Stimulated activated CD8-positive, alpha-beta memory T cell treated with anti-CD3 and anti-CD28 coated beads, Interleukin-2, amount 100 ng/mL, for 48 hours (primary cell): Measurements from ENCODE around the gene FLNB.

Experiments used
- DNase-seq, 2 donors: peaks; one replicate each; pipeline ENCODE4 v3.0.0-alpha.2; 2020; ENCODE audit warnings: low read depth in 2 of 2

The FLNB gene

GRCh38 chr3:58009026-58009748, 965 bp downstream of the FLNB start:
- DNase-seq, result peak; percentile 21 to 25

- no peak for DNase-seq
Measured at GRCh38 chr3:58009749-58010535, 1.7 kb downstream of the FLNB start.

- no peak for DNase-seq
Measured at GRCh38 chr3:58010562-58010961, 2.3 kb downstream of the FLNB start.

DNA sequence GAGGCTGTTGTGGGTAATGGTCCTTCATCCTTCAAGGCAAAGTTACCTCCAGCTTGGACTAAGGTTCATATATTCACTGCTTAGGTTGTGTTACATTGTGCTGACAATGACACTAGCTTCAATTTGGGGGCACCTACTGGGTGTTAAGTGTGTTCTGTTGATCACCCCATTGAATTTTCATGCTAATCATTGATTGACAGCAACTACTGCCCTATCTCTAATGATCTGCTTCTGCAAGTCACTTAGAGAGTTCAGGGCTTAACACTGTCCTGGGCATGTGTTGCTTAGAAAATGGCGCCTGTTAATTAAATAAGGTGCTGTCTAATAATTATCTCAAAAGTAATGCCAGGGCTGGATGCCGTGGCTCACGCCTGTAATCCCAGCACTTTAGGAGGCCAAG, 3.4 kb downstream of the FLNB start:
- no peak for DNase-seq

DNA sequence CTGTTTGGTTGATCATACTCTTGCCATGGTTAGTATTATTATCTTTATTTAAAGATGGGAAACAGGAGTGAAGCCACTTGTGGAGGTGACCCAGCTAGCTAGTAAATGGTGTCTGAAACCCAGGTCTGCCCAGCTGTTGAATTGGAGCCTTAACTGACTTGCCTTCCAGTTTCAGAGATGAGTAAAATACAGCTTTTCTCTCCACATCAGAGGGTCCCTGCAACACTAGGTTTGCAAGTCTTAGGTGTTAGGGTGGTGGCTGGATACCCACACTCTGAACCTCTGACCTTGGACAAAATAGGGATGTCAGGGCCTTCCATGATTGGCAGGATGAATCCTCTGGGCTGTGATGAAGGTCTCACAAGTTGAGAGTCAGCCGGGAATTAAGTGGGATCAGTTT, 4.1 kb downstream of the FLNB start:
- no peak for DNase-seq

DNA sequence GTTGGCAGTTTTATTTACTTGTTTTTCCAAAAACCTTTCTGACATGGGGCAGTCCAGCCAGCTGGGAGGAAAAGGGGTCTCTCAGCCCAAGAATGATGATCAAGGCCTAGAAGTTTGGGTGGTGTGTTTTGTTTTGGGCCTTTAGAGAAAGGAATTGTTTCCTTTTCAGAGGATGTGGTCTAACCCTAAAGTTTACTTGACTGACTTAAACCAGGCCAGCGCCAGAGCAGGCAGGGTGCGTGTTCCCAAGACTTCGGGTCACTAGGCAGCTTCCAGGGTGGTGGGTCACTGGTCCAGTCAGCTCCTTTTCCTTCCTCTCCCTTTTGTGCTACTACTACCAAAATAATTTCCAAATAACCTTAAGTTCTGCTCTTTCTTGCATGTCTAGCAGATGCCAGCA, 4.9 kb downstream of the FLNB start:
- no peak for DNase-seq

- DNase-seq, result no peak
Measured at GRCh38 chr3:58013973-58014649, 5.9 kb downstream of the FLNB start.

GRCh38 chr3:58015520-58015915, 7.3 kb downstream of the FLNB start:
- DNase-seq, result no peak

DNA sequence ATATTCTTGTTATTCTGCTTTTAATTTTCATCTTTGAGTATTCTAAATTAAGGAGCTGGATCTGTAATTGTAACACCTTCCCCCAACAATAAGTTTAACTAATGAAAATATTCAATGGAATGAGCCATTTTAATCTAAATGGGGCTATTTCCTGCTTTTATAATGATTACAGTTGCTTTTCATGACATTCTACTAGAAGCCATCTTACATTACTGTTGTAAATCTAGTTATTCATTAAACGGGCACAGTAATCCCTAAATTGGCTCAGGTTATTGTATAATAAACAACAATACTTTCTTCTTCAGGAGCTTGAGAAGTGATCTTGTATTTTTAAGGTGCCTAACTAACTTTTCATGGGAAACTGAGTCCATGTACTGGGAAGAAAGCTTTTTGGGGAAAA, 8.5 kb downstream of the FLNB start:
- DNase-seq, result no peak

DNA sequence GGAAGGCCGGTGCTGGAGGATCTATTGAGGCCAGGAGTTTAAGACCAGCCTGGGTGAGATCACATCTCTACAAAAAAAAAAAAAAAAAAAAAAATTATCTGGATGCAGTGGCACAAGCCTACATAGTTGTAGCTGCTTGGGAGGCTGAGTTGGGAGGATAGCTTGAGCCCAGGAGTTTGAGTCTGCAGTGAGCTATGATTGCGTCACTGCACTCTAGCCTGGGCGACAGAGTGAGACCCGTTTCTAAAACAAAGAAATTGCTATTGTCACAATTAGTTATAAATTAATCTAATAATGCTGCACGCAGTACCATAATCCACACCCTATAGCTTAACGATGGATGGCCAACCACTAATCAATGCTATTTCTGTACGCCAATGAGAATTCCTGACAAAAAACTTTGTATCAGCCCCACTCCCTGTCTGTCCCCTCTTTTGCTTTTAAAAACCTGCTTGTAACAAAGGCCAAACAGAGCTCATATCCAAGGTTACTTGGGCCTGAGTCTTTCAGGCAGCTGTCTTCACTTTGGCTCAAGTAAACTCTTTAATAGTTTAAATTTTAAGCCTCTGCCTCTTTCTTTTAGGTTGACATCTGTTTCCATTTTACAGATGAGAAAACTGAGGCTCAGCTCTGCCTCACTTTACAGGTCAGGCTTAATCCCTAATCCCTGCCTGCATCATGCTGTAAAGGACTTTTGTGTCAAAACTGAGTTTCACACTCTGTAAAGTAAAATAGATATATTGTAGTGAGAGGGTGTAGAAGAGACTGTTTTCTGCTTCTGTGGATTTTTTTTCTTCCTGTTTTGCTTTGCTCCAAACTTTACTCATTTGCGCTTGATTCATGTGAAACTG, 10.9 kb downstream of the FLNB start:
- DNase-seq, result no peak

- DNase-seq, result no peak
Measured at GRCh38 chr3:58020783-58021071, 12.5 kb downstream of the FLNB start.

- no peak for DNase-seq
Measured at GRCh38 chr3:58021072-58021959, 13.1 kb downstream of the FLNB start.

GRCh38 chr3:58021962-58022361, 13.7 kb downstream of the FLNB start:
- no peak for DNase-seq

- no peak for DNase-seq
Measured at GRCh38 chr3:58022490-58022889, 14.3 kb downstream of the FLNB start.

DNA sequence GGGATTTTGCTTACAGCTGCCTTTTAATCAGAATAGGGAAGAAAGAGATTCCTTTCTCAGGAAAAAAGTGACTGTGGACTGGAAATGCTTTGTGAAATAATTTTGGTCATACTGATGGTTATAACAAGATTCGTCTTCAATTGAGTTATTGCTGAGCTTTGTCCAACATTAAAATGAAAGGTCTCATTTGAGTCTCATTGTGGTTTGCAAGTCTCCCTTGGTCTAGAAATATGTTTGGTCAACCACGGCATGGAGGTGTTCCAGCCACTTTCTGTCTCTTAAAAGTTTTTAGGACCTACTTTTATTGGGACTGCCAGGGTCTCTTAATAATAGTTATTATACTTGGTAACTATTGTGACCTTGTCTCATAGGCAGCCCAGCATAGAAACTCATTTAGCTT, 15.3 kb downstream of the FLNB start:
- no peak for DNase-seq

- DNase-seq, result no peak
Measured at GRCh38 chr3:58025406-58025805, 17.2 kb downstream of the FLNB start.

DNA sequence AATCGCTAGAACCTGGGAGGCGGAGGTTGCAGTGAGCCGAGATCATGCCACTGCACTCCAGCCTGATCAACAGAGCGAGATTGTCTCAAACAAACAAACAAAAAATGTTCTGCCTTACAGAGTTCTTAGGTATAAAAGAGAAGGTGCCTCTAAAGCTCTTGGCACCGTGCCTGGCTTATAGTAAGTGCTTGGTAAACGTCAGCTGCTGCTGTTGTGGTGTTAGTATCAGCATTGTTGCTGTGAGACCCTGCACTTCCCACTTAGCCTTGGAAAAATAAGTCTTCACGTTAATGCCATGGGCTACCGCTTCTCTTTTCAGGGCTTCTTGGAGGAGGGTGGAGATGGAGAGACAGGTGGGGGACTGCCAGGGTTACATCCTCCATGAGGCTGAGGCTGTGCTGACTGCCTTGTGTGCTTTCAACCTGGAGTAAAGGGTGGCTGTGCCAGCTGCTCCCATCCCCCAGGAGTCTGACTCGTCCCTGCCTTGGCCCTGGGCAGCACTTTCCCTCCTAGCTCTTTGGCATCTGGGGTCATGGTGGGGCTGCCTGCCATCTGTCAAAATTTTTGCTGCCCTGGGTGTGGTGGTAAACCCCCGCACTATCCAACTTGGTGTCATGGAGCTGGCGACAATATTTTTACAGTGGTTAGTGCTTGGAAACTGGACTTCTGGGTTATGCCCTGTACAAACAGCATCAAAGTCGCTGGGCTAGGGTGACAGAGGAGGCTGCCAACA, 17.8 kb downstream of the FLNB start:
- no peak for DNase-seq

DNA sequence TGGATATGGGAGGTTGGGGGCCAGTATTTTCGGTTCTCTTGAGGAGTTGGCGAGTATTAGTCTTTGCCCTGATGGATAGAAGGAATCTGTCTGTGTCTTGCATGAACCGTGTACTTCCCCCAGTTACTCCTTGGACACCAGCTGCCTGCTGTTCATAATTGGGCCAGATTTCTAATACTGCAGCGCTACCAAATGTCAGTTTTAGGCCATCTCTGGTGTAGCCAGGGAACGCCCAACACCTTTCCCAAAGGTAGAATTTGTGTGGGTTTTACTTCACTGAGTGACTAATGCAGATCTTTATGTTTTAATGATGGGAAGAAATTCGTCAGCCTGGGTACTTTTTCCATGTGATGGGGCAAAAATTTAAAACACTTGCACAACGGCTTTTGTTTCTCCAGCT, 18.4 kb downstream of the FLNB start:
- DNase-seq, result no peak

DNA sequence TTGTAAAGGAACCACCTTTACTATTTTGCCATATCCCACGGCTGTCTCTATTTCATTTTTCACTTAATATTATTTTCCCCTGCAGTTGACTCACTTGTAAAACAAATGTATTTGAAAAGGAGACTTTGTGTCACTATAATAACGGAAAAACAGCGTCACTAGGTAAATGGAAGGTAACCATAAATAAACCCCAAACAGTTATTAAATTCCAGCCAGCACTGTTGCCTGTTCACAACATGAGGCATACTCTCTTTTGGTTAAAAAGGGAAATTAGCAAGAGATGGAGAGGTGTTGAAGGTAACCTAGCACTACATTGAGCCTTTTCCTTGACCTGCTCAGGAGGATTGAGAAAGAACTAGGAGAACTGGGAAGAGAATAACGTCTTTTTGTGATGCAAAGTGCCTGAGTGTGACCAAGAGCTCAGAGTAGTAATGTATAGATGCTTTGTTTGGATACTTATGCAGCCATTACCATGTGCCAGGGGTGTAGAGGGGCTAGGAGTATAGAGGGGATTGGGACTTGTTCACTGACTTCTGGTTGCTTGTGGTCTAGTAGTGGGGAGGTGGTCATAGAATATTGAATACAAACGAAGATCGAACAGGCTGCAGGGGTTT, 19.6 kb downstream of the FLNB start:
- DNase-seq, result no peak

- no peak for DNase-seq
Measured at GRCh38 chr3:58028902-58029301, 20.7 kb downstream of the FLNB start.
